ENCODE data around the gene MRM1. TPM values are rescaled to one million over a fixed set of nuclear protein-coding genes. Genes with fewer than 3 reads are reported as not detected.

Gene MRM1
- total and polyA plus RNA-seq, 5 experiments from 2014 or later = 3.2 to 12.7 (median 11.1) TPM

DNA sequence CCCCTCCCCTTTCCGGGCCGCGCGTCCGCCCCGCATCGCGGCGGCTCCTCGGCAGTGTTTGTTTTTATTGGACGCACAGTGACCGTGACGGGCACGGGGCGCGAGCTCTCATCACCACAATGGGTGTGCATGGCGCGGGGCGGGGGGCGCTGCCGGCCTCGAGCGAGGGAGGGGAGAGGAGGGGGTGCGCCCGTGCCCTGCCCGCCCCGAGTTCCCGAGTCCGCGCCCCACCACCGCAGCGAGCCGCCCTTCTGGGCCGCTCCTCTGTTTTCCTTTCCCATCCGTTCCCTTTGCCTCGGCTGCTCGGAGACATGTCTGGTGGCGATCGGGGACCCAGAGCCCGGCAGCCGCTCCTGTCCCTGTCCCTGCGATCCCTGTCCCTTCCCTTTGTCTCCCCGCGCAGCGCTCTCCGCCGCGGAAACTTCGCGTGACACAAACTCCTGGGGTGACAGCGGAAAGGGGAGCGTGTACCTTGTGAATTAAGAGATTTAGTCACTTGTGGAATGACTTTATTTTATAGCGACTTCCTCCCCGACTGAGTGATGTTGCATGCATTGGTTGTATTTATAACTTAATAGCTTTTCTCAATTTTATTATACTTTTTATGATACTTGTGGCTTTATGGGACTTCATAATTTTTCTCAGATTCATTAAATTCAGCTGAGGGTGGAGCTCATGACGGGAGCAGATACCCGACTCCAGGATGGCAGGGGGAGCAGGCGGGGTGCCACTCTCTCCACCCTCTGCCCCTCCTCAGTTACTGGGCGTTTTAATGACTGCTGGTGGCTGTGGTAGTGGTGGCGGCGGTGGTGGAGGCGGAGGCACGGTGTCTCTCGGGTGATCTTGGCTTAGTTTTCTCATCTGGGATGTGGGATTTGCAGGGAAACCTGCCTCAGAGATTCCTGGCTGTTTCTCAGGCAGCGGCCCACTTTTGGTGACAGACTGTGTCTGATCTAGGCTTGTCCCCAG, 40.8 kb downstream of the MRM1 start:
- ATAC-seq (peak; percentile 30 to 54), DNase-seq (no peak)
- peak overlapping the region in 3 of 10 donors; percentile 43 to 74 (median 48) for H3K27ac Mint-ChIP-seq
- no peaks in the 10 kb centered on the region for H3K9me3 Mint-ChIP-seq
- peaks cover 36 to 97% (median 60%) of the 10 kb centered on the region in 5 donors for H3K27me3 Mint-ChIP-seq
- peaks cover 2 to 6% (median 5%) of the 10 kb centered on the region in 3 donors for H3K36me3 Mint-ChIP-seq
- POLR2A ChIA-PET = interaction anchor here (1.1 kb wide), 1 partner anchor 29 kb away, joined by 3 read pairs; no protein-coding TSS in a partner anchor
- peaks cover 10 to 22% (median 13%) of the 10 kb centered on the region in 4 donors for H3K4me1 Mint-ChIP-seq
- peak overlapping the region; percentile 67 to 97 (median 81) for H3K4me3 Mint-ChIP-seq

DNA sequence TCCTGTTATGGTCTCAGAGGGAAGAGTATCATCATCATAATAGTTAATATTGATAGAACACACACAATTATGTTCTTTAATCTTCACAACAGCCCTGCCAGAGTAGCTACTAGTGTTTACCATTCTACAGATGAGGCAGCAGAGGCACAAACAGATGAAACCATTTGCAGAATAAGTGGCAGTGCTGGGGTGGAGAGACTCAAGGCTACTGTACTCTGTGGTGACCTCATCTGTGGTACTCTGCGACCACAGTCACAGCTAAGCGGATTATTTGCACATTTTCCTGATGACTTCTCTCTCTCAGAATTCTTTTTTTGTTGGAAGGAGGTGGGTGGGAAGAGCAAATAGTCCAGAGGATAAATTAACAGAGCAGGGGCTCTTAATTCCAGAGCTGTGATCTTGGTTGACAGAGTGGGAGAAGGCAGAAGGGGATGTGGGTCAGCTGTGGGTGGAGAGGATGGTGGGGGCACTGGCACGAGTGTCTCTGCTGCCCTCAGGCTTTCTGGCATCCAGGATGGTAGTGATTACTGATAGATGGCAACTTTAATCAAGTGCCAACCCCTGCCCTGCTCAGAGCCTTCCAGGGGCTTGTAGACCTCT, 41.8 kb downstream of the MRM1 start:
- Mint-ChIP-seq H3K4me3 (peak overlapping the region in 8 of 10 donors; percentile 34 to 97 (median 78)), H3K27ac (peak overlapping the region in 1 of 10 donors; percentile 48), H3K27me3 (peaks cover 36 to 90% (median 60%) of the 10 kb centered on the region in 5 donors), H3K4me1 (peaks cover 10 to 22% (median 13%) of the 10 kb centered on the region in 4 donors), H3K36me3 (peaks cover 2 to 6% (median 5%) of the 10 kb centered on the region in 3 donors), H3K9me3 (no peaks in the 10 kb centered on the region)
- DNase-seq = no peak
- ATAC-seq = no peak
- POLR2A ChIA-PET = no interaction called here

GRCh38 chr17:36645422-36645821, 44.0 kb downstream of the MRM1 start:
- no peak overlapping the region for H3K27ac Mint-ChIP-seq
- no peaks in the 10 kb centered on the region for H3K9me3 Mint-ChIP-seq
- H3K4me3 Mint-ChIP-seq = no peak overlapping the region
- peaks cover 11 to 22% (median 14%) of the 10 kb centered on the region in 4 donors for H3K4me1 Mint-ChIP-seq
- peaks cover 31 to 68% (median 59%) of the 10 kb centered on the region in 5 donors for H3K27me3 Mint-ChIP-seq
- DNase-seq (no peak), ATAC-seq (no peak)
- H3K36me3 Mint-ChIP-seq = peaks cover 0 to 6% (median under 1%) of the 10 kb centered on the region in 3 donors
- POLR2A ChIA-PET = no interaction called here

GRCh38 chr17:36647636-36648035, 46.3 kb downstream of the MRM1 start:
- H3K36me3 Mint-ChIP-seq = peaks cover 0 to 3% (median 0%) of the 10 kb centered on the region in 3 donors
- H3K9me3 Mint-ChIP-seq = no peaks in the 10 kb centered on the region
- H3K4me3 Mint-ChIP-seq = no peak overlapping the region
- H3K27ac Mint-ChIP-seq = no peak overlapping the region
- POLR2A ChIA-PET = no interaction called here
- peaks cover 3 to 10% (median 7%) of the 10 kb centered on the region in 4 donors for H3K4me1 Mint-ChIP-seq
- peaks cover 26 to 64% (median 50%) of the 10 kb centered on the region in 5 donors for H3K27me3 Mint-ChIP-seq
- ATAC-seq (no peak), DNase-seq (no peak)

DNA sequence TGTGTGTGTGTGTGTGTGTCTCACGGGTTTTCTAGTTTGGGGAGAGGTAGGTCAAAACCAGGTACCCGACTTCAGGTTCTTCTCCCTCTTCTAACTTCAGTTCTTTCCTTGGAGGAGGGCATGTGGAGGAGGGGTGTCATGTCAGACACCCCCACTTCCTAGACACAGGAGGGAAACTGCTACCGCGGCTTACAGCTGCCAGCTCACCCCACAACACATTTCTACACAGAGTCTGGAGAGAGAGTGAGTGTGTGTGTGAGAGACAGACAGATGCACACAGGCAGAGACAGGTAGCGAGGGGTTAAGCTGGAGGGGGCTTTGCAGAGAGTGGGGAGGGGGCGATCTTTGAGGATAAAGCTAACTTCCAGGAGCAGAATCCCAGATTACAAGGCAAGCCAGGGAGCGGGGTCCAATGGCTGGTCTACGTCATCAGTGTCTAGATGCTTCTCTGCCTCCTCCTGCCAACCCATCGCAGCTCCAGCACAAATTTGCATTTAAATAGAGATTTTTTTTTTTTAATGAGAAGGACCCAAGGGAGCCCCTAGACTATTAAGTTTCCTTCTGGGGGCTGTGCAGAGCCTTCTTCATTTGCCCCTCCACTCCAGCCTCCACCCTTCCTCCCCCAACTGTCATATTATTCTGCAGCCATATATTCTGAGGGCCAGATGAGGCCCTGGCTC, 48.9 kb downstream of the MRM1 start:
- Mint-ChIP-seq H3K4me3 (no peak overlapping the region), H3K27me3 (peaks cover 13 to 62% (median 41%) of the 10 kb centered on the region in 5 donors)
- no peak for ATAC-seq

GRCh38 chr17:36653374-36653773, 52.0 kb downstream of the MRM1 start:
- H3K4me3 Mint-ChIP-seq = no peak overlapping the region
- H3K27me3 Mint-ChIP-seq = peaks cover 20 to 68% (median 47%) of the 10 kb centered on the region in 5 donors

More for the DNA sequence above, 48.9 kb downstream of the MRM1 start:
- Mint-ChIP-seq H3K4me1 (peaks cover 0 to 6% (median 0%) of the 10 kb centered on the region in 4 donors), H3K36me3 (no peaks in the 10 kb centered on the region), H3K27ac (no peak overlapping the region), H3K9me3 (no peaks in the 10 kb centered on the region)
- POLR2A ChIA-PET = no interaction called here
- DNase-seq = no peak

DNA sequence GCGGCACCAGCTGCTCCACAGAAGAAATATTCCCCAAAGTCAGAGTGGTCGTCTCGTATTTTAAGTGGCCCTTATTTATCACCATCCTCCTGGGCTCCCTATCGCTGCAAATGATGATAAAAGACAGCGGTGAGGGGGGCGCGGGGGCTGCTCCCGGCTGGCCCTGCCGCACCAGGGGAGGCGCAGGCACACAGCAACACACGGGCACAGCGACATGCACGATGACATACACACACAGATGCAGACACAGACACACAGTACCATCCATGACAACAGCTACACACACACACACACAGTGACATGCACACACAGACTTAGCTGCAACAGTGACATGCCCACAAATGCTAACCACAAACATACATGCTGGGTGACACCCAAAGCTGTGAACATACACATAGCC, 52.5 kb downstream of the MRM1 start:
- ATAC-seq (no peak), DNase-seq (no peak)
- Mint-ChIP-seq H3K27ac (no peak overlapping the region), H3K4me3 (no peak overlapping the region), H3K36me3 (no peaks in the 10 kb centered on the region), H3K4me1 (peaks cover 5 to 13% (median 10%) of the 10 kb centered on the region in 4 donors), H3K27me3 (peaks cover 19 to 68% (median 47%) of the 10 kb centered on the region in 5 donors), H3K9me3 (no peaks in the 10 kb centered on the region)
- POLR2A ChIA-PET = no interaction called here

More at GRCh38 chr17:36653374-36653773, 52.0 kb downstream of the MRM1 start:
- H3K9me3 Mint-ChIP-seq = no peaks in the 10 kb centered on the region
- peak overlapping the region in 1 of 10 donors; percentile 18 for H3K27ac Mint-ChIP-seq
- ATAC-seq (no peak), DNase-seq (no peak)
- no peaks in the 10 kb centered on the region for H3K36me3 Mint-ChIP-seq
- POLR2A ChIA-PET = no interaction called here
- peaks cover 5 to 13% (median 10%) of the 10 kb centered on the region in 4 donors for H3K4me1 Mint-ChIP-seq

DNA sequence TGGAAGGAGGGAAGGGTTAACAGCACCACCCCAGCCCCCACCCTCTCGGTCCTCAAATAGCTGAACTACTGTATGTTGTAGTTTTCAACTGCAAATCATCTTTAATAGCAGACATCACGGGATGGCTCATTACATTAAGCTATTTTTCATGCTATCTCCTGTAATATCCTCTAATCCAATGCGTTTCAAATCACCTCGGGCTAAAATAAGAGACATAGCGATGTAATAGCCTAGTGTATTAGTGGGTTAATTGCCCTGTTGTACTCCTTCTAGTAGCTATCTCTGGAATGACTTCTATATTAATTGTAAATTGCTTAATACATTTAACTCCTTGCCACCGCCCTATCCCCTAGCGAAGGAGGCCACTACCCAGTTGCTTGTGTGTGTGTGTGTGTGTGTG, 54.3 kb downstream of the MRM1 start:
- DNase-seq = no peak
- POLR2A ChIA-PET = no interaction called here
- H3K27me3 Mint-ChIP-seq = peaks cover 21 to 66% (median 48%) of the 10 kb centered on the region in 5 donors
- H3K36me3 Mint-ChIP-seq = no peaks in the 10 kb centered on the region
- H3K9me3 Mint-ChIP-seq = no peaks in the 10 kb centered on the region
- no peak for ATAC-seq
- peaks cover 5 to 12% (median 8%) of the 10 kb centered on the region in 4 donors for H3K4me1 Mint-ChIP-seq
- no peak overlapping the region for H3K27ac Mint-ChIP-seq
- no peak overlapping the region for H3K4me3 Mint-ChIP-seq

DNA sequence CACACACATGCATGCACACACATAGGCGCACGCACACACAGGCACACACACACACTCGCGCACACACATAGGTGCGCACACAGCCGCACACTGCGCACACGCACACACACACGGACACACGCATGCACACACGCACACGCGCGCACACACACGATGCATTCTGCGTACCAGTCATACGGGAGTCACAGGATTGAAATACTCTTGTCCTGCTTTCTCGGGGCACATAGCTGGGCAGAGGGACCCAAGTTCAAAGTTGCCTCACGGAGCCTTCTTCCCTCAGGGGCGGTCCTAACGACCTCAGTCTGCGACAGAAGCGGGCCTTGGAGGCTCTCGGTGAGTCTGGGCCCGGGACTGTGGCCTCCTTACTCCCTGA, 56.0 kb downstream of the MRM1 start:
- Mint-ChIP-seq H3K27me3 (peaks cover 21 to 50% (median 38%) of the 10 kb centered on the region in 5 donors), H3K9me3 (no peaks in the 10 kb centered on the region), H3K4me3 (peak overlapping the region; percentile 61 to 84 (median 78)), H3K27ac (peak overlapping the region in 2 of 10 donors; percentile 50 to 71), H3K36me3 (no peaks in the 10 kb centered on the region), H3K4me1 (peaks cover 5 to 12% (median 7%) of the 10 kb centered on the region in 4 donors)
- POLR2A ChIA-PET = interaction anchor here (0.9 kb wide), 1 partner anchor 16 kb away, joined by 3 read pairs; no protein-coding TSS in a partner anchor
- DNase-seq (no peak), ATAC-seq (peak in 1 of 2 donors; percentile 28)

DNA sequence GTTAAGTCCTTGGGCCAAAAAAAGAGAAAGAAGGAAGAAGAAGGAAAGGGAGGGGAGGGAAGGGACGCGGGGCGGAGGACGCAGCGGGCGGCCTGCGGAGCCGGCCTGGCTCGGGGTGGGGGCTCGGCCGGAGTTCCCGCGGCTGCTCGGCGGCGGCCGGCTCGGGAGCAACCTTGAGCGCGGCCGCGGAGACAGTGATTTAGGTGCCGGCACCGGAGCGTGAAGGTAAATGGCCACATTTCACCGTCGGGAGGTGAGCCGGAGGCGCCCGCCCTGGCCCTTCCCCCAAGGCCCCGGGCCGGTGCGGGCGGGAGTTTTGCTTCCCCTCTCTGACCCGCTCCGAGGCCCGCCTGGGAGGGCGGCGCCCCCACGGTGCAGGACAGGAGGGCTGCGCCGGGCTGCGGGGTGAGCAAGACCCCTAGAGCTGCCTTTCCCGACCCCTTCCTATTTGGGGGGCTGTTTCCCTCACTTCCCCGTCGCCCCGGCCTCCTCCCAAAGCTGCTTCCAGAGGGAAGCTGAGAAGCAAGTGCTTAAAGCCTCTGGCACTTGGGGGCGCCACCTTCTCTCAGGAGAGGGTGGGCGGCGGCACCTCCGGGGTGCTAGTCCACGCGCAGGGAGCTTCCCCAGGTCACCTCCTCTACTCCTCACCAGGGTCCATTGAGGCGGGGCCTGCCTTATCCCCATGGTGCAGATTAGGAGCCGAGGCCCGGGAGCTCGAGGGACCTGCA, 56.5 kb downstream of the MRM1 start:
- H3K27me3 Mint-ChIP-seq = peaks cover 21 to 51% (median 37%) of the 10 kb centered on the region in 5 donors
- ATAC-seq = peak; percentile 47 to 53
- peak overlapping the region; percentile 69 to 85 (median 79) for H3K4me3 Mint-ChIP-seq
- DNase-seq = peak in 1 of 10 donors; percentile 26
- H3K27ac Mint-ChIP-seq = peak overlapping the region in 2 of 10 donors; percentile 50 to 71
- H3K4me1 Mint-ChIP-seq = peaks cover 5 to 12% (median 7%) of the 10 kb centered on the region in 4 donors
- POLR2A ChIA-PET = interaction anchor here (0.5 to 0.9 kb wide), 2 partner anchors 16 kb away, joined by 3 to 4 read pairs; no protein-coding TSS in a partner anchor
- no peaks in the 10 kb centered on the region for H3K9me3 Mint-ChIP-seq
- H3K36me3 Mint-ChIP-seq = no peaks in the 10 kb centered on the region
